GM21360 (cell line): ENCODE data around the gene CPD.
"Not testable (repeated sequence)": the region's sequence is repeated elsewhere in the genome, so short reads cannot be mapped to it uniquely, and the experiment has no call there.

ENCODE experiments used
- ATAC-seq: cut with Tn5 transposase; IDR thresholded peaks from one replicate; pipeline ENCODE4 v1.9.1; 2021; ENCODE audit warnings: mild to moderate bottlenecking, moderate library complexity; ENCODE audit not compliant: unreplicated experiment

Gene CPD

GRCh38 chr17:30378825-30379302, at the start of gene CPD:
Gene CPD, plus strand, starts transcription at chr17:30378927. Its CDS starts 54 bp downstream, at chr17:30378981.
- peak; percentile 65 for ATAC-seq

DNA sequence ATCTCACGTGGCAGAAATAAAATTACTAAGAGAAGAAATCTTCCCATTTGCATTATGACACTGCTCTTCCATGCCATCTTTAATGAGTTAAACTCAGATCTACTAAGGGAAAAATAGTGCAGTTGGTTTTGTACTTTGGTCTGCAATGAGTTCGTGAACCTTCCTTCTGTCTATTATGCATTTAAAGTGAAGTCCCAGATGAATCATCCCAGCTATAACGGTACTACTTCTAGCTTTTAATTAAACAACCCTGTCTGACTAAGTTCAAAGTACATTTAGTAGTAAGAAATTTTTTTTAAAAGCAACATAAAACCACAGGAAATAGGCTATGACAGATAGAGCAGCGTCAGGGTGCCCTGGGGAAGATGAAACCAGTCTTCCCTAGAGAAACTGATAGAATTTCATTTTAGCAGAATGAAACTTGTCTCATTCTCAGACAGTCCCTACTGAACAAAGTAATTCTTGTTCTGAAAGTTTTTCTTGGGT, 46.6 kb upstream of the CPD start:
- no peak for ATAC-seq

GRCh38 chr17:30333503-30334360, 45.0 kb upstream of the CPD start, which contains the start of gene TMIGD1:
Gene TMIGD1, minus strand, starts transcription at chr17:30334057. Its CDS starts 1,924 bp downstream, at chr17:30332133.
- no peak for ATAC-seq

GRCh38 chr17:30334421-30334820, 44.3 kb upstream of the CPD start:
- no peak for ATAC-seq

- no peak for ATAC-seq
Measured at GRCh38 chr17:30336369-30337171, 42.2 kb upstream of the CPD start.

- ATAC-seq, result no peak
Measured at GRCh38 chr17:30337393-30337999, 41.2 kb upstream of the CPD start.

DNA sequence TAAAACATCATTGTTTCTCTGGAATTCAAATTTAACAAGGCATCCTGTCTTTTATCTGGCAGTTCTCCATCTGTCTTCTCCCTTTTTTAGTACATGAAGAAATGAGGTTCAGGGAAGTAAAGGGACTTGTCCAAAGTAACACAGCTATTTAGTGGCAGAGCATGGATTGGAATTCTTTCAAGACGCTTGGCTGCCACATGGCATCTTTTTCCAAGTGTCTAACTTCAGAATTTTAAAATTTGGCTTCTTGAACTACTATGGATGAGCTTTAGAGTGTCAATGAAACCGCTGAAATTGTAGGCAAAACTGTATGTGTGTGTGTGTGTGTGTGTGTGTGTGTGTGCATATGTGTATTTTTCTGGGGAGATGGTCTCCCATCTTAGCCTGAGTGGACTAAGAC, 39.6 kb upstream of the CPD start:
- ATAC-seq, result no peak

DNA sequence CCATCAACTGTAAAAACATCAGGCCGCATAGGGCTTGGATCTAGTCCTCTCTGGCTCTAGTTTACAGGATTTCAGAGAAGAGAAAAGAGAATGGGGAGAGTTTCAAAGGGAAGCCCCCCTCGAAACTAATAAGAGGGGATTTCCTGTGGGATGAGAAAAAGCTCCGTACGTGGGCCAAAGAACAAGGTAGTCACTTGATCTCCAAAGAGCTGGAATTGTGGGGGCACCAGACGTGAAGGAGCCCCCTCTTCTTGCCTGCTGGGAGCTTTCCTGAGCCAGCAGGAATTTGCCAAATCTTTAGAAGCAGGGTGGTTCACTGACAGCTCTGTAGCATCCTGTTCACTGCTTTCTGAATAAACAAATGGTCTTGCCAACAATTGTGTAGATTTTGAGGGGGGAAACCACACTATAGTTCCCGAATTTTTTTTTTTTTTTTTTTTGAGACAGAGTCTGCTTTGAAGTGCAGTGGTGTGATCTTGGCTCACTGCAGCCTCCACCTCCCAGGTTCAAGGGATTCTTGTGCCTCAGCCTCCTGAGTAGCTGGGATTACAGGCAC, 37.8 kb upstream of the CPD start:
- no peak for ATAC-seq

DNA sequence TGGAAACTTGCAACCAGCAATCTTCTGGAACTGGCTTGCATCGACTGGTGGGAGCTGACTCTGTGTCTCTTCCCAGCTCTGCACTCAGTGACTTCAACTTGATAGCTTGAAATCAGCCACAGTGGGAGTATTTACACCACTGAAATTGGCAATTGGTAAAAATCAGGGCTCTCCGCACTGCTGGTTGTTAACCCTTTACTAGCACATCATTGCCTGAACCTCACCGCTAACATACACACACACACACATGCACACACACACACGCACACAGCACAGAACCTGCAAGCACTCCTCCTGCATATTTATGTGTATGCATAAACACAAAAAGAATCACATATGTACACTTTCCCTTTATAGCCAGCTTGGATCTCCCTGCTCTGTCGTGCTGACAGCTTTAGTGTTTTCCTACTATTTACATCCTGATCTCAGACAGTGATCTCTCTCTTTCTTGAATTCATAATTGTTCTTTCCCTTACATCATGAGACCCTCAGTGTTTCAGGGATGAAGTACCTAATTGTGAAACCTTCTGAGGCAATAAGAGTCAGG, 37.0 kb upstream of the CPD start:
- ATAC-seq, result no peak

DNA sequence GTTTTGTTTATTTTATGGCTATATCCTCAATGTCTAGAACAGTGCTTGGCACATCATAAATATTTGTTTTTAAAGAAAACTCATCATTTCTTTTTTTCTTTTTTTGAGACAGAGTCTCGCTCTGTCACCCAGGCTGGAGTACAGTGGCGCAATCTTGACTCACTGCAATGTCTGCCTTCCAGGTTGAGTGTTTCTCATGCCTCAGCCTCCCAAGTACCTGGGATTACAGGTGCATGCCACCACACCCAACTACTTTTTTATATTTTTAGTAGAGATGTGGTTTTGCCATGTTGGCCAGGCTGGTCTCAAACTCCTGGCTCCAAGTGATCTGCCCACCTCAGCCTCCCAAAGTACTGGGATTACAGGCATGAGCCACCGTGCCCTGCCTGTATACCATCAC, 35.5 kb upstream of the CPD start:
- not testable (repeated sequence) for ATAC-seq

- ATAC-seq, result no peak
Measured at GRCh38 chr17:30343796-30344195, 34.9 kb upstream of the CPD start.

DNA sequence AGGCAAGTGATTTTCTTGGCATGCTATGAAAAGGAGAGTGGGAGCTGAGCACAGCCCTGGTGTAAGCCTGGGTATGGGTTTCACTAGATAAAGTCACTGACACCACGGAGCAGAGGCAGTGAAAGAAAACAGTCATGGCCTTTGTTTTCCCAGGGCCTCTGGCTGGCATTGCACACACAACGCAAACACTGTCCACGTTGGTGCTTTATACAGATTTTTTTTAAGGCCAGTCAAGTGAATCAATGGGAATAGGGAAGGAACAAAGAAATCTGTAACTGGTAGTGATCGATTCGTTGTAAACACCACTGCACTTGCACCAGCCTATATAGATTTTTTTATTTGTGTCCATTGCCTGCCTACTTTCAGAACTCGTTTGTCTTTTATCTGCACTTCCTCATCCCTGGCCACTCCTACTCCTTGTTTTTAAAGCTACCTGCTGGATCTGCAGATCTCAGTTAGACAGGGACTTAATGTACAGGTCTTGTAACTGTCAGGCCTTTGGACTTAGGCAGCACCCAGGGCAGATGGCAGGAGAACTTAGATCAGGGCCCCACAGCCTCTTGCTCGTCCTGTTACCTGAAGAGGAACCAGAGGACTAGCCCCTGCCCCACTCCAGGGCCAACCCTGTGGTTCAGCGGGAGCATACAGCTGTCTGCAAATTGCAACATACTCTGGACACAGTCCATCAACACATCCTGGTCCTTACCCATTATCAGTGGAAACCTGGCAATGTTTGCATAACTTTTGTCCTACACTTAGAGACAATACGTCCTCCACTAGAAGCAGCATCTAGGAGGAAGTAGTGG, 34.2 kb upstream of the CPD start:
- ATAC-seq, result no peak

DNA sequence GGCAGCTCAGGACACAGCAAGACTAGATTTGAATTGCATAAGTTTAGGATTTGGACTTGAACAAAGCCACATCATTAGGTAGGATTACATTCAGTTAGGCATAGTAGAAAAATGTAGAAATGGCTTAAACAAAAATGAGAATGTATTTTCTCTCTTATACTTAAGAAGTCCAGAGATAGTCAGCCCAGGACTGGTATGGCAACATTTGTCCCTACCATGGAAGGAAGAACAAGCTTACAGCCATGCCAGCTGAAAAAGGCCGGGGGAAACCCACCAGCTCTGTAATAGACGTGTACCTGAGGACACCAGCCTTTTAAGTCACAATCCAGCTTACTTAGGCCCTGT, 33.7 kb upstream of the CPD start:
- ATAC-seq, result no peak

- ATAC-seq, result no peak
Measured at GRCh38 chr17:30345527-30346075, 33.1 kb upstream of the CPD start.

DNA sequence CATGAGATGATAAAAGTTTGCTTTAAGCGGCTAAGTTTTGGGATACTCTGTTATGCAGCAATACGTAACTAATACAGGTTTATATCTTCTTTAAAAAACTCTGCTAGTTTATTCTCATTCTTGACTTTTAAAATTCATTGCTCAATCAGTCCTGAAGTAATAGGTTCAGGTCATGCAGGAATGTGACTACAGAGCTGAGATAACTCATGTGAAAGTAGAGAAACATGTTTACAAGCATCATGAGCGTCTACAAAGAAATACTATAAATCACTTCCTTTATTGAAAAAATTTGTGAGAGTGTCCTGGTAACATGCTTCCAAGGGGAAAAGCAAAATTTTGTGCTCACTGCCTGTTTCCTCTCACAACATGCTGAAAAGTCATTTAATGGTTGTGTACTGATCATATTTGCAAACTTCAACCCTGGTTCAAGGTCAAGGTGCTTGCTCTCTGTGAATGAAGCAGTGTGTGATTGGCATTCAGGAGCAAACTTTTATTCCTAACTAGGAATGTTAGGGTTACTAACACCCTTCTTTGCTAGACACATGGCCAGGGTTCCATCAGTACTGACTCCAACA, 32.4 kb upstream of the CPD start:
- no peak for ATAC-seq

DNA sequence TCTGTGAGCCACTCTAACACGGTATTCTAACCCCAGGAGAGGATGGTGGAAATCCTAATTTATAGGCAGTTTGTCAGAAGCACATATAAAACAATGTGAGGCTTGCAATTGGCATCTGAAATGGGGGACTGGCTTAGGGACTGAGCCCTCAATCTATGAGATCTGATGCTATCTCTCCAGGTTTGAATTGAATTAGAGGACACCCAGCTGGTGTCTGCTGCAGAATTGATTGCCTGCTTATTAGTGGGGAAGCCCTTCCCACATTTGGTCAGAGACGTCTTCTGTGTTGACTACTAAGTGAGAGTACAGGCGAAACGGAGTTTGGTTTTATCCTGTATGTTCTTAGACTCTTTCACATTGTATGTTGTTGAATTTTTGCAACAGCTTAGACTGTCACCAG, 31.2 kb upstream of the CPD start:
- ATAC-seq, result no peak

- ATAC-seq, result no peak
Measured at GRCh38 chr17:30349252-30349651, 29.5 kb upstream of the CPD start.

DNA sequence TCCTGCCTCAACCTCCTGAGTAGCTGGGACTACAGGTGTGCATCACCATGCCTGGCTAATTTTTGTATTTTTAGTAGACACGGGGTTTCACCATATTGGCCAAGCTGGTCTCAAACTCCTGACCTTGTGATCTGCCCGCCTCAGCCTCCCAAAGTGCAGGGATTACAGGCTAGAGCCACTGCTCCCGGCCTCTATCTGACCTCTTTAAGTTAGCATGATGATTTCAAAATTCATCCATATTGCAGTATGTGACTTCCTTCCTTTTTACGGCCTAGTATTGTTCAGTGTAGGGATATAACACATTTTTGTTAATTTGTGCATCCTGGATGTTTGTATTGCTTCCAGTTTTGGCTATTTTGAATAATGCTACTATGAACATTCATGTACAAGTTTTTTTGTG, 27.5 kb upstream of the CPD start:
- ATAC-seq, result not testable (repeated sequence)

- ATAC-seq, result no peak
Measured at GRCh38 chr17:30351735-30352134, 27.0 kb upstream of the CPD start.
